Effector CD8-positive, alpha-beta T cell (primary cell): ENCODE data around the gene SDF4.

ENCODE experiments used
- DNase-seq: peaks from one replicate; lab custom pipeline; 2025; lab: John Stamatoyannopoulos, UW

Gene SDF4

DNA sequence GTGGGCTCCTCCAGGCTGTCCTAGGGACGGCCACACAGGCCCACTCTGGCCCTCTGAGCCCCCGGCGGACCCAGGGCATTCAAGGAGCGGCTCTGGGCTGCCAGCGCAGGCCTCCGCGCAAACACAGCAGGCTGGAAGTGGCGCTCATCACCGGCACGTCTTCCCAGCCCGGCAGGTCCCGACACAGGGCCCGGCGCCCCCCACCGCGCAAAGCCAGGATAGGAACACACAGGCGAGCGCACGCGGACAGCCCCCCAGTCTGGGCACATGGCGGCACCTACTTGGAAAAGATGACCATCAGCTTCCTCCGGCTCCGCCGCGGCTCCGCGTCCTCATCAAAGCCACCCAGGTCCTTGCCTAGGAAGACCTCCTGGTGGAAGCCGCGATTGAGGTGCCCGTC is 3.6 kb downstream of the SDF4 start:
- no peak for DNase-seq

GRCh38 chr1:1227386-1227785 is 4.4 kb downstream of the SDF4 start:
- DNase-seq, result no peak

GRCh38 chr1:1226566-1227362 is 5.0 kb downstream of the SDF4 start:
- DNase-seq, result no peak

DNA sequence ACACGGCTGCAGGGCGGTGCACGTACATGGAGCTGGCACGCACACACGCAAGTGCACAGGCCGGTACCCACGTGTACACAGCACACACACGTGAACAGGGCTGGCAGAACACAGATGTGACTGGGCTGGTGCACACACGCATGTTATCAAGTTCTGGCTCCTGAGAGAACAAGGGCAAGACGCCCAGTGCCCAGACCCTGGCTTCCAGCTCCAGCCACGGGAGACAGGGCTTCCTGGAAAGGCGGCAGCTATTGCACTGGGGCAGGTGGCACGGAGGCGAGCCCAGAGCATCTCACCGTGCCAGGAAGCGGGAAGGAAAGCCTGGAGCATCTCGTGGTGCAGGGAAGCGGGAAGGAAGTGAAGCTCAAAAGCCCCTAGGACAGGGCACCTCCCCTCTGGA is 5.9 kb downstream of the SDF4 start:
- no peak for DNase-seq

DNA sequence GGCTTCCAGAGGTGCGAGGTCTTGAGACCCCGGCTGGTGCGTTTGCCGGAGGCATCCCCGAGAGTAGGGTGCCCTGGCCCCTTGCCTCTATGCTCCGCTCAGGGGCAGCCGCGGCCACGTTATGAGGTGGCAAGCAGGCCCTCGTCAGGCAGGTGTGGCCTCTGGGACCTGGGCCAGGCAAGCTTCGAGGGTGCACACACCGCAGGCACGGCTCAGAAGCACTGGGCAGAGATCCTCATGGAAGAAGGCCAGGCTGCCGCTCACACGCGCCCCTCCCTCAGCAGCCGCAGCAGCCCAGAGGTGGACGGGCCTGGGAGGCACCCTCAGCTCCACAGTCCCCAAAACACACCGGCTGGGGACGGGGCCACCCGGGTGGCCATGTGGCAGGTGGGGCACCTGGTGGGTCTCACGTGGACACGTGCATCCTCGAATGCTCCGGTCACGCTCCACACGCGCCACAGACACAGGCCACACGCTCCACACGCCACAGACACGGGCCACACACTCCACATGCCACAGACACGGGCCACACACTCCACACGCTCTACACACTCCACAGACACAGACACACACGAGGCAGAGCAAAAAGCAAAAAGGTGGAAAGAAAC is 6.5 kb downstream of the SDF4 start:
- no peak for DNase-seq

DNA sequence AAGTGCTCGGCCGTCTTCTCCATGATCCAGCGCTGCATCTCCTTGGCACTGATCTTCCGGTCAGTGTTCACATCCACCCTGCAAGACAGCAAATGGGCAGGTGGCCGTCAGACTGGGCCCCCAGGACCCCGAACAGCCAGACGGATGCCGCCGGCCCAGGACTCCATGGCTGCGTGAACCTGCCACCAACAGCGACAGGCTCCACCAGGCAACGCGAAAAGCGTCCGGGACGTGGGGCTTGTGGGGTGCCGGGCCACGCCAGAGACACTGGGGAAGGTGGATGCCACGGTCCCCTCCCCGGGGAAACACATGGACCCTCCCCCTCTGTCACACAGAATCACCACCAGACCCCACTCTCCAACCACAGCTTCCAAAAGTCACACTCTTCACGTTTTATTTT is 7.9 kb downstream of the SDF4 start:
- DNase-seq, result no peak

DNA sequence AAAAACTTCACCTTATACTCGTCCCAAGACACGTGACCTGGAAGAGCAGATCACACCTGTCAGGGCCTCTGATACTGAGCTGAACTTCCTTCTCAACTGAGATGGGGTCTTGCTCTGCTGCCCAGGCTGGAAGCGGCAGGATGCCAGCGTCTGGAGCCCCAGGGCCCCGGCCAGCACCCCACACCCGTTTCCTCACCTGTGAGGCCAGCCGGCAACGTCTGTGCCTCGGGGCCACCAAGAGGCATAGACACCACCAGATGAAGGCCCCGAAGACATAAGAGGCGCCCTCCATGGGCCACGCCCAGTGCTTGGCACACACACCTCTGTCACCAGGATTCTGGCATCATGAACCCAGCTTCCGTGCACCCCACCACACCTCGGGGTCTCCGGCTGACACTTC is 8.5 kb downstream of the SDF4 start:
- no peak for DNase-seq

GRCh38 chr1:1222575-1223225 is 9.1 kb downstream of the SDF4 start:
- DNase-seq, result no peak

DNA sequence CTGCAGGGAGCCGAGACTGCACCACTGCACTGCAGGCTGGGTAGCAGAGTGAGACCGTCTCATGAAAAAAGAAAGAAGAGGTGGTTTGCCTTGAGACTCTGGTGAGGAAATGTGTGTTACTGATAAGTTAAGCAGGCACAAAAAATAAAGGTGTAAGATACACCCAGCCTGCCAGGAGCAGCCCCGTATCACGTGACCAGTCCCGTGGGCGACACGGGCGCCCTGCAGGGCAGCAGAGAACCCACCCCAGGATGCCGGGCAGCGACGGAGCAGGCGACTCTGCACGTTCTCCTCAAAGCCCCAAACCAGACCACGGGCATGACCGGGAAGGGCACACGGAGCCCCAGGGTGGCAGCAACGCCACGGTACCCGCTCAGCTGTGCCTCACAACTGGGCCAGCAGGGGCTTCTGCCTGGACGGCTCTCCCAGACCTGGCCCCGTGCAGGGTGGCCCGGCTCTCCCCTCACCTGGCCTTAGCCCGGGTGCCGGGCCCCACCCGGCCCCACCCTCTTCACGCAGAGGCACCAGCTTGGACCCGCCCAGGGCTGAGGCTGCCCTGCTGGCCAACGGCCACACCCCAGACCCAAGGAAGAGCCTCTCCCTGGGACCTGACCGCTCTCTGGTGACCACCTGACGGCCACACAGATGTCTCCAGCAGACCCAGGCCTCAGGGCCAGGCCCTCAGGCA is 9.8 kb downstream of the SDF4 start:
- no peak for DNase-seq

DNA sequence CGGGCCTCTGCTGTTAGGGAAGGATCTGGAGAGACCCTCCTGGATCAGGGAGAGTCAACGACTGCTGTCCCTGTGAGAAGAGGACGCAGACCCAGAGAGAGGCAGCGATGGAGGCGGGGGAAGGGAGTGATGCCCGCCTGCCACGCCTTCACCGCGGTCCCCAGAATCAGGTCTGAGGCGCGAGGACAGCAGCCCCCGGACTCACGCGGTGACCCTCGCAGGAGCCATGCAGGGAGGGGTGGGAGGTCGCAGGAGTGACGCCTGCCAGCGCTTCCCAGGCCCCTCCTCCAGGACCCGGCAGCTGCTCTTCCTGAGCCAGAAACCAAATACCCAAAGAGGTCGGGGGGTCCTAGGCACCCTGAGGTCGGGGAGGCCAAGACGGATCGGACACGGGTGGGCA is 11.6 kb downstream of the SDF4 start:
- DNase-seq, result no peak

DNA sequence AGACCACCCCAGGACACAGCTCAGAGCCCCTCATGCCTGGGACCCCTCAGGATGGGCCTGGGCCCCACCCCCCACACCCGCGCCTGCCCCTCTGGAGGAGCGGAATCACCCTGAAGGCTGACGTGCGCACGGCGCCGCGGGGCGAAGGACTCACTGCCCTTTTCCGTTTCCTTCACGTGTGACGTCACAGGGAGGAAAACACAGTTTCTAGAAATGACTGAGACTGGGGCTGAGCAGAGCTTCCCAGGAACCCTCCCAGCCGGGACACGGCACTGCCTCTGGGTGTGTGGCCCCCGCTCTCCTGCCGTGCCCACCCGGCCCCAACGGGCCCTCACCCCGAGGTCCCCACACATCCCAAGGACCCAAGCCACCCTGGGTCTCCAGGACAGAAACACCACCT is 12.5 kb downstream of the SDF4 start:
- no peak for DNase-seq

GRCh38 chr1:1218524-1219200 is 13.1 kb downstream of the SDF4 start:
- DNase-seq, result no peak

DNA sequence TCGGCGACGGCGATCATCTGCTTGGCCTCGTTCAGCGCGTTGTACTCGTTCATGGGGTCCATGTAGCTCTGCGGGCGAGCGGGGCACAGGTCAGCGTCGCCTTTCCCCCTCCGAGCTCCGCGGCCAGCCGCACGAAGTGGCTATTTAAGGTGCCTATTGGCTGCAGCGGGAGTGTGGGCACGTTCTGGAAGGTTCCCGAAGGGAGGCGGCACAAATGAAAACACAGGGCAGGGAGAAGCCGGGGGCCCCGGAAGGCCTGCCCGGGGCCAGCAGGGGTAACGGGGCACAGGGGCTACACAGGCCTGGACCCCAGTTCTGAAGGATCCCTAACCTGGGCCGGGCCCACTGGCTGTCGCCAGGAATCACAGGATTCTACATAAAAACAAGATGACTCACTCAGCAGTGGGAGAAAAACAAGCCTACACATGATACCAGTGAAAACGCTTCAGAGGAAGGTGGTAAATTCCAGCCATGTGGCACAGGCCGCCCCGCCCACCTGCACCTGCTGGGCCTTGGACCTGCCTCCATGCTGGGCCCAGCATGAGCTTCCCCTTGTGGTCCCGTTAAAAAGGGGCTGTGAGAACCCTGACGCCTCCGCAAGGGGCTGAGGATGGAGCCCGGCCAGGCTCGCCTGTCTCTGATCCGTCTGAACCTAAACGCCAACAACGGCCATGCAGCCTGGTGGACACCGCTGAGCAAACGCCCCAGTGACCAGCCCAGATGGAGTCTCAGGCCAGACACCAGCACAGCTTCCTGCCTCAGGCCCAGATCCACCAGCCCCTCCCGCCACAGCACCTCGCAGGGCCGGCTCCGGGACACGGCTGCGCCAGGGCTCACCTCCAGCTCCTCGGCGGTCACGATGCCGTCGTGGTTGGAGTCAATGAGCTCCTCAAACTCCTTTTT is 13.9 kb downstream of the SDF4 start:
- DNase-seq, result no peak

GRCh38 chr1:1216770-1217620 is 14.8 kb downstream of the SDF4 start:
- no peak for DNase-seq

- DNase-seq, result no peak
These were observed 15.8 kb downstream of the SDF4 start for GRCh38 chr1:1215881-1216605.

- no peak for DNase-seq
These were observed 16.6 kb downstream of the SDF4 start for GRCh38 chr1:1215080-1215676.

GRCh38 chr1:1213345-1214265 is 18.2 kb downstream of the SDF4 start, which contains the start of gene TNFRSF4:
TNFRSF4 (minus strand) TSS chr1:1214153; CDS start chr1:1214127, 26 bp downstream.
- no peak for DNase-seq
